ENCODE results near the gene CXCL16. TPM values are rescaled to one million over a fixed set of nuclear protein-coding genes. Genes with fewer than 3 reads are reported as not detected.

CXCL16 gene
- total and polyA plus RNA-seq, 2 donors (not counting 1 experiment from before 2014, with no cell fraction given), result 0.83 to 2.0 TPM

Other genes starting within 250 kb of the CXCL16 start
- gene SPNS2, start 241.0 kb downstream of the CXCL16 start, total RNA-seq, result under 0.01 and 0.17 TPM in 2 replicates
- gene SPNS2, start 241.0 kb downstream of the CXCL16 start, polyA plus RNA-seq, result not detected in 2 replicates
- 28.6 and 35.2 TPM in 2 replicates for gene MYBBP1A, start 184.5 kb downstream of the CXCL16 start, total RNA-seq
- 14.1 and 23.5 TPM in 2 replicates for gene MYBBP1A, start 184.5 kb downstream of the CXCL16 start, polyA plus RNA-seq
- gene GGT6, start 179.4 kb downstream of the CXCL16 start, total RNA-seq, result not detected in 2 replicates
- gene GGT6, start 179.4 kb downstream of the CXCL16 start, polyA plus RNA-seq, result not detected in 2 replicates
- gene SMTNL2, start 155.4 kb downstream of the CXCL16 start, total RNA-seq, result 0.99 and 1.5 TPM in 2 replicates
- 0.03 and 0.17 TPM in 2 replicates for gene SMTNL2, start 155.4 kb downstream of the CXCL16 start, polyA plus RNA-seq
- not detected in 2 replicates for gene ALOX15, start 98.2 kb downstream of the CXCL16 start, total RNA-seq
- not detected in 2 replicates for gene ALOX15, start 98.2 kb downstream of the CXCL16 start, polyA plus RNA-seq
- 16.0 and 16.4 TPM in 2 replicates for gene PELP1, start 35.8 kb downstream of the CXCL16 start, total RNA-seq
- 8.6 and 13.1 TPM in 2 replicates for gene PELP1, start 35.8 kb downstream of the CXCL16 start, polyA plus RNA-seq
- gene ARRB2, start 29.3 kb downstream of the CXCL16 start, total RNA-seq, result 2.8 and 3.3 TPM in 2 replicates
- 4.6 and 8.3 TPM in 2 replicates for gene ARRB2, start 29.3 kb downstream of the CXCL16 start, polyA plus RNA-seq
- 9.2 and 10.8 TPM in 2 replicates for gene MED11, start 8.5 kb downstream of the CXCL16 start, total RNA-seq
- 29.1 and 29.6 TPM in 2 replicates for gene MED11, start 8.5 kb downstream of the CXCL16 start, polyA plus RNA-seq
- gene ZMYND15, start 95 bp downstream of the CXCL16 start, total RNA-seq, result under 0.01 and 0.51 TPM in 2 replicates
- 0.05 and 0.11 TPM in 2 replicates for gene ZMYND15, start 95 bp downstream of the CXCL16 start, polyA plus RNA-seq
- not detected in 2 replicates for gene TM4SF5, start 32.0 kb upstream of the CXCL16 start, total RNA-seq
- gene TM4SF5, start 32.0 kb upstream of the CXCL16 start, polyA plus RNA-seq, result not detected in 2 replicates
- 0.33 and 1.5 TPM in 2 replicates for gene VMO1, start 46.4 kb upstream of the CXCL16 start, total RNA-seq
- 0.40 TPM in 1 of 2 replicates, not detected in the other for gene VMO1, start 46.4 kb upstream of the CXCL16 start, polyA plus RNA-seq
- not detected in 2 replicates for gene GLTPD2, start 49.0 kb upstream of the CXCL16 start, total RNA-seq
- gene GLTPD2, start 49.0 kb upstream of the CXCL16 start, polyA plus RNA-seq, result not detected in 2 replicates
- gene PSMB6, start 56.2 kb upstream of the CXCL16 start, total RNA-seq, result 110 and 163 TPM in 2 replicates
- gene PSMB6, start 56.2 kb upstream of the CXCL16 start, polyA plus RNA-seq, result 184 and 272 TPM in 2 replicates
- 13.6 and 14.9 TPM in 2 replicates for gene PLD2, start 67.2 kb upstream of the CXCL16 start, total RNA-seq
- 12.7 and 14.3 TPM in 2 replicates for gene PLD2, start 67.2 kb upstream of the CXCL16 start, polyA plus RNA-seq
- gene MINK1, start 93.4 kb upstream of the CXCL16 start, total RNA-seq, result 15.9 and 28.6 TPM in 2 replicates
- gene MINK1, start 93.4 kb upstream of the CXCL16 start, polyA plus RNA-seq, result 27.2 and 35.6 TPM in 2 replicates
- gene C17orf107, start 159.6 kb upstream of the CXCL16 start, total RNA-seq, result 1.8 and 2.3 TPM in 2 replicates
- 0.34 and 0.67 TPM in 2 replicates for gene C17orf107, start 159.6 kb upstream of the CXCL16 start, polyA plus RNA-seq
- 0.51 and 0.66 TPM in 2 replicates for gene CHRNE, start 163.2 kb upstream of the CXCL16 start, total RNA-seq
- gene CHRNE, start 163.2 kb upstream of the CXCL16 start, polyA plus RNA-seq, result 0.19 and 0.23 TPM in 2 replicates
- not detected in 2 replicates for gene GP1BA, start 192.3 kb upstream of the CXCL16 start, total RNA-seq
- gene GP1BA, start 192.3 kb upstream of the CXCL16 start, polyA plus RNA-seq, result not detected in 2 replicates
- gene SLC25A11, start 200.1 kb upstream of the CXCL16 start, total RNA-seq, result 50.3 and 59.3 TPM in 2 replicates
- 29.2 and 45.8 TPM in 2 replicates for gene SLC25A11, start 200.1 kb upstream of the CXCL16 start, polyA plus RNA-seq
- gene RNF167, start 200.3 kb upstream of the CXCL16 start, total RNA-seq, result 13.6 and 22.8 TPM in 2 replicates
- gene RNF167, start 200.3 kb upstream of the CXCL16 start, polyA plus RNA-seq, result 52.6 and 83.5 TPM in 2 replicates
- gene PFN1, start 208.6 kb upstream of the CXCL16 start, total RNA-seq, result 258 and 422 TPM in 2 replicates
- gene PFN1, start 208.6 kb upstream of the CXCL16 start, polyA plus RNA-seq, result 870 and 1,199 TPM in 2 replicates
- 1.8 and 4.3 TPM in 2 replicates for gene ENO3, start 211.2 kb upstream of the CXCL16 start, total RNA-seq
- 2.0 and 2.3 TPM in 2 replicates for gene ENO3, start 211.2 kb upstream of the CXCL16 start, polyA plus RNA-seq
- 42.9 and 62.8 TPM in 2 replicates for gene SPAG7, start 227.9 kb upstream of the CXCL16 start, total RNA-seq
- gene SPAG7, start 227.9 kb upstream of the CXCL16 start, polyA plus RNA-seq, result 80.8 and 83.0 TPM in 2 replicates
- 8.5 and 18.3 TPM in 2 replicates for gene CAMTA2, start 247.7 kb upstream of the CXCL16 start, total RNA-seq
- 12.4 and 16.1 TPM in 2 replicates for gene CAMTA2, start 247.7 kb upstream of the CXCL16 start, polyA plus RNA-seq

All from fibroblast of lung (primary cell).